Measurements from ENCODE around the gene SLC1A5. TPM values are rescaled to one million over a fixed set of nuclear protein-coding genes. Genes with fewer than 3 reads are reported as not detected.

The SLC1A5 gene
- total RNA-seq, 1 donor from 2014 or later: 113 TPM

DNA sequence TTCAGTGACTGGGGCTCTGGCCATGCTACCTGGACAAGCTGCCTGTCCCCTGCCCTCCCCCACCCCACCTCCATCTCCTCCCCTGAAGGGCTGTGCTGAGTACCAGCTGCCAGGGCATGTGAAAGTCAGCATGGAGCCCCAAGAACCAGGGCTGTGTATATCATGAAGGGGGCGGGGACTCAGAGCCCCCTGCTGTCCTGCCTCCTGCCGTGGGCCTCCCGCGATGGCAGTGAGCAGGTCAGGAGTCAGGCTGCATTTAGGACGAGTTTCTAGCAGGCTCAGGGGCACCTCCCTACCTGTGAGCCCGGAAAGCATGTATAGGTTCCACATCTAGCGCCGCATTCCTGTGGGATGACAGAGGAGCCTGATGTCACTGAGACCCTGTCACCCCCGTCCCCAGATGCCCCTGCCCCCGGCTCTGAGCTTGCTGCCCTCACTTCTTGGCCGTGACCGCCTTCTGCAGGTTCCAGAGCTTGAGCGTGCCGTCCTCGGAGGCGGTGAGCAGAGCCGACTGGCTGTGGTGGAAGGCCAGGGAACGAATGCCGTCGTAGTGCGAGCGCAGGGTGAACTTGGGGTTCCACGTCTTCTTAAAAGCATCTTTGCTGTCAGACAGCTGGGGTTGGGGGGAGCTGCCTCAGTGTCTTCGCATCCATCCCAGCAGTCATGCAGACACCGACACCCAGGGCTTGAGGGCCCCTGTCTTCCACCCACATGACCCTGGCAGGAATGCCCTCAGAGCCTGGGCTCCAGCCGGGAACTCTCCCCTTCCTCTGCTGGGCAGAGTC is 63.2 kb downstream of the SLC1A5 start:
- no peak for ATAC-seq

Other genes starting within 250 kb of the SLC1A5 start
- 109 TPM for gene CALM3, start 187.3 kb downstream of the SLC1A5 start, total RNA-seq
- 0.12 TPM for gene PTGIR, start 163.5 kb downstream of the SLC1A5 start, total RNA-seq
- gene GNG8, start 152.4 kb downstream of the SLC1A5 start, total RNA-seq: not detected
- gene DACT3, start 127.4 kb downstream of the SLC1A5 start, total RNA-seq: 0.32 TPM
- gene PRKD2, start 71.5 kb downstream of the SLC1A5 start, total RNA-seq: 31.4 TPM
- gene FKRP, start 42.5 kb downstream of the SLC1A5 start, total RNA-seq: 7.8 TPM
- gene STRN4, start 42.1 kb downstream of the SLC1A5 start, total RNA-seq: 44.5 TPM
- 206 TPM for gene AP2S1, start 62.3 kb upstream of the SLC1A5 start, total RNA-seq
- 33.0 TPM for gene ARHGAP35, start 72.4 kb upstream of the SLC1A5 start, total RNA-seq
- gene NPAS1, start 231.2 kb upstream of the SLC1A5 start, total RNA-seq: 0.52 TPM

All from esophagus mucosa (tissue), 1 donor.